SK-N-SH treated with all-trans-retinoic acid at 6 μM for 48 hours (cell line): ENCODE data around the gene METTL26.

ENCODE experiments used
- ATAC-seq: fragments of 200-7000 bp; cut with Tn5 transposase; 3 replicates; pipeline ENCODE4 v1.9.1; 2020; ENCODE audit warnings: mild to moderate bottlenecking, moderate library complexity
- ARNTL ChIP-seq: fragments of 450-650 bp; formaldehyde crosslinking; IDR thresholded peaks from 2 replicates; pipeline ENCODE4 v1.5.0; 2020; ENCODE audit warnings: low read depth, mild to moderate bottlenecking, moderate library complexity, borderline replicate concordance
- BACH2 ChIP-seq: fragments of 250-450 bp; sonication (Bioruptor Pico); IDR thresholded peaks from 2 replicates; pipeline ENCODE4 v1.9.0; 2021; ENCODE audit warnings: mild to moderate bottlenecking, borderline replicate concordance
- CSDC2 ChIP-seq: fragments of 250-450 bp; sonication (Bioruptor Pico); IDR thresholded peaks from 2 replicates; pipeline ENCODE4 v1.5.0; 2020; ENCODE audit warnings: mild to moderate bottlenecking, moderate library complexity
- ESRRG ChIP-seq: fragments of 250-450 bp; sonication (Bioruptor Pico); IDR thresholded peaks from 2 replicates; pipeline ENCODE4 v1.6.1; 2021; ENCODE audit warnings: mild to moderate bottlenecking
- GLIS3 ChIP-seq: fragments of 250-450 bp; sonication (Bioruptor Pico); IDR thresholded peaks from 2 replicates; pipeline ENCODE4 v1.5.0; 2020; ENCODE audit warnings: mild to moderate bottlenecking, moderate library complexity
- ISL1 ChIP-seq: fragments of 250-450 bp; sonication (Bioruptor Pico); IDR thresholded peaks from 2 replicates; pipeline ENCODE4 v2.1.2; 2022; ENCODE audit warnings: mild to moderate bottlenecking, moderate library complexity
- PPARA ChIP-seq: fragments of 250-450 bp; sonication (Bioruptor Pico); IDR thresholded peaks from 2 replicates; pipeline ENCODE4 v1.5.0; 2020; ENCODE audit warnings: mild to moderate bottlenecking, borderline replicate concordance
- RARB ChIP-seq: fragments of 250-450 bp; sonication (Bioruptor Pico); IDR thresholded peaks from 2 replicates; pipeline ENCODE4 v1.8.0; 2021; ENCODE audit warnings: mild to moderate bottlenecking, moderate library complexity
- SNAI2 ChIP-seq: fragments of 250-450 bp; sonication (Bioruptor Pico); IDR thresholded peaks from 2 replicates; pipeline ENCODE4 v1.5.0; 2020; ENCODE audit warnings: mild to moderate bottlenecking, moderate library complexity
- TOX ChIP-seq: fragments of 250-450 bp; sonication (Bioruptor Pico); IDR thresholded peaks from 2 replicates; pipeline ENCODE4 v1.8.0; 2021; ENCODE audit warnings: mild to moderate bottlenecking, moderate library complexity, borderline replicate concordance
- ZC3H10 ChIP-seq: fragments of 250-450 bp; sonication (Bioruptor Pico); IDR thresholded peaks from 2 replicates; pipeline ENCODE4 v1.5.1; 2021; ENCODE audit warnings: mild to moderate bottlenecking, moderate library complexity
- ZFP3 ChIP-seq: fragments of 250-450 bp; sonication (Bioruptor Pico); IDR thresholded peaks from 2 replicates; pipeline ENCODE4 v1.5.0; 2020; ENCODE audit warnings: mild to moderate bottlenecking, moderate library complexity
- ZFP30 ChIP-seq: fragments of 450-650 bp; formaldehyde crosslinking; IDR thresholded peaks from 2 replicates; pipeline ENCODE4 v1.5.0; 2022; ENCODE audit warnings: mild to moderate bottlenecking, moderate library complexity
- ZNF565 ChIP-seq: fragments of 450-650 bp; formaldehyde crosslinking; conservative IDR thresholded peaks from 2 replicates; pipeline ENCODE4 v1.5.0; 2020; ENCODE audit warnings: low read depth, mild to moderate bottlenecking, moderate library complexity
- ZNF70 ChIP-seq: fragments of 450-650 bp; formaldehyde crosslinking; IDR thresholded peaks from 2 replicates; pipeline ENCODE4 v1.5.0; 2020; ENCODE audit warnings: mild to moderate bottlenecking, moderate library complexity
- TF ChIP-seq, protein P1 (sequence below): fragments of 250-450 bp; sonication (Bioruptor Pico); IDR thresholded peaks from 2 replicates; pipeline ENCODE4 v1.8.0; 2021; ENCODE audit warnings: low read depth, mild to moderate bottlenecking, moderate library complexity, borderline replicate concordance
- TF ChIP-seq, protein P2 (sequence below): fragments of 250-450 bp; sonication (Bioruptor Pico); IDR thresholded peaks from 2 replicates; pipeline ENCODE4 v1.5.1; 2020; ENCODE audit warnings: low read depth, mild to moderate bottlenecking, moderate library complexity
- TF ChIP-seq, protein P3 (sequence below): fragments of 250-450 bp; sonication (Bioruptor Pico); IDR thresholded peaks from 2 replicates; pipeline ENCODE4 v1.5.1; 2021; ENCODE audit warnings: mild to moderate bottlenecking, moderate library complexity
- TF ChIP-seq, protein P4 (sequence below): fragments of 250-450 bp; sonication (Bioruptor Pico); IDR thresholded peaks from 2 replicates; pipeline ENCODE4 v1.5.0; 2020; ENCODE audit warnings: mild to moderate bottlenecking, moderate library complexity
- TF ChIP-seq, protein P5 (sequence below): fragments of 250-450 bp; sonication (Bioruptor Pico); IDR thresholded peaks from 2 replicates; pipeline ENCODE4 v1.8.0; 2020; ENCODE audit warnings: mild to moderate bottlenecking, moderate library complexity, borderline replicate concordance

Gene METTL26

DNA sequence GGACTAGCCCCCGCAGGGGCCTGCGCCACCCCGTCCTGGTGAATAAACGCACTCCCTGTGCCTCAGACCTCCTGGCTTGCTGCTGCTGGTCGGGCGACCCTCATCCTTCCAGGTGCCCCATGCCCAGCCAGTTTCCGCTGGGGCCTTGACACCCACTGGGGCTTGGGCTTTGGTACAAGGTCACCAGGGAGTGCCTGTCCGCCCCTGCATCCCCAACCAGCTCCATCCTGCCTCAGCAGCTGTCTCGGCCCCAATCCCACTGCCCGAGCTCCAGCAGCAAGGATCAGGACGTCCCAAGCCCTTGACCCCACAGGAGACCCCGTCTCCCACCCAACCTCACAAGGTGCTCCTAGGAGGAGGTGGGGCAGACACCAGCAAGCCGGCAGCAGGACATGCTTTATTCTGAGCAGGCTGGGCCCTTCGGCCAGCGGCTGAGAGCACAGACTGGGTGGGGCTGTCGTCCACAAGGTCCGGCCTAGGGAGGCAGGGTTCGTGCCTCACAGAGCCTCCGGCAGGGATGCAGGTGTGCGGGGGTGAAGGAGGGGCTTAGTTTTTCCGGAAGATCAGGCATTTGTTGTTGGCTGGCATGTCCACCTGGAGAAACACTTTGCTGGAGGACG is 1.9 kb downstream of the METTL26 start:
- no peak for ATAC-seq
- TF ChIP-seq, protein P1, sequence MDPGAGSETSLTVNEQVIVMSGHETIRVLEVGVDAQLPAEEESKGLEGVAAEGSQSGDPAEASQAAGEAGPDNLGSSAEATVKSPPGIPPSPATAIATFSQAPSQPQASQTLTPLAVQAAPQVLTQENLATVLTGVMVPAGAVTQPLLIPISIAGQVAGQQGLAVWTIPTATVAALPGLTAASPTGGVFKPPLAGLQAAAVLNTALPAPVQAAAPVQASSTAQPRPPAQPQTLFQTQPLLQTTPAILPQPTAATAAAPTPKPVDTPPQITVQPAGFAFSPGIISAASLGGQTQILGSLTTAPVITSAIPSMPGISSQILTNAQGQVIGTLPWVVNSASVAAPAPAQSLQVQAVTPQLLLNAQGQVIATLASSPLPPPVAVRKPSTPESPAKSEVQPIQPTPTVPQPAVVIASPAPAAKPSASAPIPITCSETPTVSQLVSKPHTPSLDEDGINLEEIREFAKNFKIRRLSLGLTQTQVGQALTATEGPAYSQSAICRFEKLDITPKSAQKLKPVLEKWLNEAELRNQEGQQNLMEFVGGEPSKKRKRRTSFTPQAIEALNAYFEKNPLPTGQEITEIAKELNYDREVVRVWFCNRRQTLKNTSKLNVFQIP (CRISPR knock-in tag), result no peak
- TF ChIP-seq ESRRG, result no peak
- no peak for TF ChIP-seq PPARA (CRISPR knock-in tag)
- no peak for TF ChIP-seq CSDC2
- TF ChIP-seq ARNTL (CRISPR knock-in tag), result no peak
- no peak for TF ChIP-seq RARB (CRISPR knock-in tag)
- no peak for TF ChIP-seq ZC3H10 (CRISPR knock-in tag)
- no peak for TF ChIP-seq ISL1 (CRISPR knock-in tag)

DNA sequence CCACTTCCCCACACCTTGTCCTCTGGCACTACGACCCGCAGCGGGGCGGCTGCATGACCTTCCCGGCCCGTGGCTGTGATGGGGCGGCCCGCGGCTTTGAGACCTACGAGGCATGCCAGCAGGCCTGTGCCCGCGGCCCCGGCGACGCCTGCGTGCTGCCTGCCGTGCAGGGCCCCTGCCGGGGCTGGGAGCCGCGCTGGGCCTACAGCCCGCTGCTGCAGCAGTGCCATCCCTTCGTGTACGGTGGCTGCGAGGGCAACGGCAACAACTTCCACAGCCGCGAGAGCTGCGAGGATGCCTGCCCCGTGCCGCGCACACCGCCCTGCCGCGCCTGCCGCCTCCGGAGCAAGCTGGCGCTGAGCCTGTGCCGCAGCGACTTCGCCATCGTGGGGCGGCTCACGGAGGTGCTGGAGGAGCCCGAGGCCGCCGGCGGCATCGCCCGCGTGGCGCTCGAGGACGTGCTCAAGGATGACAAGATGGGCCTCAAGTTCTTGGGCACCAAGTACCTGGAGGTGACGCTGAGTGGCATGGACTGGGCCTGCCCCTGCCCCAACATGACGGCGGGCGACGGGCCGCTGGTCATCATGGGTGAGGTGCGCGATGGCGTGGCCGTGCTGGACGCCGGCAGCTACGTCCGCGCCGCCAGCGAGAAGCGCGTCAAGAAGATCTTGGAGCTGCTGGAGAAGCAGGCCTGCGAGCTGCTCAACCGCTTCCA is 2.6 kb downstream of the METTL26 start:
- ATAC-seq, result no peak
- TF ChIP-seq, protein P2, sequence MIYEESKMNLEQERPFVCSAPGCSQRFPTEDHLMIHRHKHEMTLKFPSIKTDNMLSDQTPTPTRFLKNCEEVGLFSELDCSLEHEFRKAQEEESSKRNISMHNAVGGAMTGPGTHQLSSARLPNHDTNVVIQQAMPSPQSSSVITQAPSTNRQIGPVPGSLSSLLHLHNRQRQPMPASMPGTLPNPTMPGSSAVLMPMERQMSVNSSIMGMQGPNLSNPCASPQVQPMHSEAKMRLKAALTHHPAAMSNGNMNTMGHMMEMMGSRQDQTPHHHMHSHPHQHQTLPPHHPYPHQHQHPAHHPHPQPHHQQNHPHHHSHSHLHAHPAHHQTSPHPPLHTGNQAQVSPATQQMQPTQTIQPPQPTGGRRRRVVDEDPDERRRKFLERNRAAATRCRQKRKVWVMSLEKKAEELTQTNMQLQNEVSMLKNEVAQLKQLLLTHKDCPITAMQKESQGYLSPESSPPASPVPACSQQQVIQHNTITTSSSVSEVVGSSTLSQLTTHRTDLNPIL (CRISPR knock-in tag), result no peak
- no peak for TF ChIP-seq GLIS3 (CRISPR knock-in tag)
- TF ChIP-seq ESRRG, result no peak
- no peak for TF ChIP-seq ARNTL (CRISPR knock-in tag)
- TF ChIP-seq, protein P3, sequence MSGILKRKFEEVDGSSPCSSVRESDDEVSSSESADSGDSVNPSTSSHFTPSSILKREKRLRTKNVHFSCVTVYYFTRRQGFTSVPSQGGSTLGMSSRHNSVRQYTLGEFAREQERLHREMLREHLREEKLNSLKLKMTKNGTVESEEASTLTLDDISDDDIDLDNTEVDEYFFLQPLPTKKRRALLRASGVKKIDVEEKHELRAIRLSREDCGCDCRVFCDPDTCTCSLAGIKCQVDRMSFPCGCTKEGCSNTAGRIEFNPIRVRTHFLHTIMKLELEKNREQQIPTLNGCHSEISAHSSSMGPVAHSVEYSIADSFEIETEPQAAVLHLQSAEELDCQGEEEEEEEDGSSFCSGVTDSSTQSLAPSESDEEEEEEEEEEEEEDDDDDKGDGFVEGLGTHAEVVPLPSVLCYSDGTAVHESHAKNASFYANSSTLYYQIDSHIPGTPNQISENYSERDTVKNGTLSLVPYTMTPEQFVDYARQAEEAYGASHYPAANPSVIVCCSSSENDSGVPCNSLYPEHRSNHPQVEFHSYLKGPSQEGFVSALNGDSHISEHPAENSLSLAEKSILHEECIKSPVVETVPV (CRISPR knock-in tag), result no peak
- TF ChIP-seq ISL1 (CRISPR knock-in tag), result no peak
- TF ChIP-seq ZFP30 (CRISPR knock-in tag), result no peak
- TF ChIP-seq, protein P1 (CRISPR knock-in tag), result no peak
- TF ChIP-seq BACH2, result no peak
- TF ChIP-seq RARB (CRISPR knock-in tag), result no peak
- TF ChIP-seq ZFP3 (CRISPR knock-in tag), result no peak
- TF ChIP-seq ZC3H10 (CRISPR knock-in tag), result no peak
- TF ChIP-seq, protein P4, sequence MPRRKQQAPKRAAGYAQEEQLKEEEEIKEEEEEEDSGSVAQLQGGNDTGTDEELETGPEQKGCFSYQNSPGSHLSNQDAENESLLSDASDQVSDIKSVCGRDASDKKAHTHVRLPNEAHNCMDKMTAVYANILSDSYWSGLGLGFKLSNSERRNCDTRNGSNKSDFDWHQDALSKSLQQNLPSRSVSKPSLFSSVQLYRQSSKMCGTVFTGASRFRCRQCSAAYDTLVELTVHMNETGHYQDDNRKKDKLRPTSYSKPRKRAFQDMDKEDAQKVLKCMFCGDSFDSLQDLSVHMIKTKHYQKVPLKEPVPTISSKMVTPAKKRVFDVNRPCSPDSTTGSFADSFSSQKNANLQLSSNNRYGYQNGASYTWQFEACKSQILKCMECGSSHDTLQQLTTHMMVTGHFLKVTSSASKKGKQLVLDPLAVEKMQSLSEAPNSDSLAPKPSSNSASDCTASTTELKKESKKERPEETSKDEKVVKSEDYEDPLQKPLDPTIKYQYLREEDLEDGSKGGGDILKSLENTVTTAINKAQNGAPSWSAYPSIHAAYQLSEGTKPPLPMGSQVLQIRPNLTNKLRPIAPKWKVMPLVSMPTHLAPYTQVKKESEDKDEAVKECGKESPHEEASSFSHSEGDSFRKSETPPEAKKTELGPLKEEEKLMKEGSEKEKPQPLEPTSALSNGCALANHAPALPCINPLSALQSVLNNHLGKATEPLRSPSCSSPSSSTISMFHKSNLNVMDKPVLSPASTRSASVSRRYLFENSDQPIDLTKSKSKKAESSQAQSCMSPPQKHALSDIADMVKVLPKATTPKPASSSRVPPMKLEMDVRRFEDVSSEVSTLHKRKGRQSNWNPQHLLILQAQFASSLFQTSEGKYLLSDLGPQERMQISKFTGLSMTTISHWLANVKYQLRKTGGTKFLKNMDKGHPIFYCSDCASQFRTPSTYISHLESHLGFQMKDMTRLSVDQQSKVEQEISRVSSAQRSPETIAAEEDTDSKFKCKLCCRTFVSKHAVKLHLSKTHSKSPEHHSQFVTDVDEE (CRISPR knock-in tag), result no peak

DNA sequence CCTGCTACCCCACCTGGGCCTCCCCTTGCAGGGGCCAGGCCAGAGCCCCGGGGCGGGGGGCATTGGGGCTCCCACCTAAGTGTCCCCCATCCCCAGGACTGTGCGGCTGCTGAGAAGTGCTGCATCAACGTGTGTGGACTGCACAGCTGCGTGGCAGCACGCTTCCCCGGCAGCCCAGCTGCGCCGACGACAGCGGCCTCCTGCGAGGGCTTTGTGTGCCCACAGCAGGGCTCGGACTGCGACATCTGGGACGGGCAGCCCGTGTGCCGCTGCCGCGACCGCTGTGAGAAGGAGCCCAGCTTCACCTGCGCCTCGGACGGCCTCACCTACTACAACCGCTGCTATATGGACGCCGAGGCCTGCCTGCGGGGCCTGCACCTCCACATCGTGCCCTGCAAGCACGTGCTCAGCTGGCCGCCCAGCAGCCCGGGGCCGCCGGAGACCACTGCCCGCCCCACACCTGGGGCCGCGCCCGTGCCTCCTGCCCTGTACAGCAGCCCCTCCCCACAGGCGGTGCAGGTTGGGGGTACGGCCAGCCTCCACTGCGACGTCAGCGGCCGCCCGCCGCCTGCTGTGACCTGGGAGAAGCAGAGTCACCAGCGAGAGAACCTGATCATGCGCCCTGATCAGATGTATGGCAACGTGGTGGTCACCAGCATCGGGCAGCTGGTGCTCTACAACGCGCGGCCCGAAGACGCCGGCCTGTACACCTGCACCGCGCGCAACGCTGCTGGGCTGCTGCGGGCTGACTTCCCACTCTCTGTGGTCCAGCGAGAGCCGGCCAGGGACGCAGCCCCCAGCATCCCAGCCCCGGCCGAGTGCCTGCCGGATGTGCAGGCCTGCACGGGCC is 3.4 kb downstream of the METTL26 start:
- no peak for ATAC-seq
- TF ChIP-seq SNAI2 (CRISPR knock-in tag) (no peak), TOX (CRISPR knock-in tag) (no peak), ZFP3 (CRISPR knock-in tag) (no peak), ZNF70 (CRISPR knock-in tag) (no peak), PPARA (CRISPR knock-in tag) (no peak), ZNF565 (CRISPR knock-in tag) (no peak), ZC3H10 (CRISPR knock-in tag) (no peak)
- TF ChIP-seq, protein P2 (CRISPR knock-in tag), result no peak
- TF ChIP-seq, protein P5, sequence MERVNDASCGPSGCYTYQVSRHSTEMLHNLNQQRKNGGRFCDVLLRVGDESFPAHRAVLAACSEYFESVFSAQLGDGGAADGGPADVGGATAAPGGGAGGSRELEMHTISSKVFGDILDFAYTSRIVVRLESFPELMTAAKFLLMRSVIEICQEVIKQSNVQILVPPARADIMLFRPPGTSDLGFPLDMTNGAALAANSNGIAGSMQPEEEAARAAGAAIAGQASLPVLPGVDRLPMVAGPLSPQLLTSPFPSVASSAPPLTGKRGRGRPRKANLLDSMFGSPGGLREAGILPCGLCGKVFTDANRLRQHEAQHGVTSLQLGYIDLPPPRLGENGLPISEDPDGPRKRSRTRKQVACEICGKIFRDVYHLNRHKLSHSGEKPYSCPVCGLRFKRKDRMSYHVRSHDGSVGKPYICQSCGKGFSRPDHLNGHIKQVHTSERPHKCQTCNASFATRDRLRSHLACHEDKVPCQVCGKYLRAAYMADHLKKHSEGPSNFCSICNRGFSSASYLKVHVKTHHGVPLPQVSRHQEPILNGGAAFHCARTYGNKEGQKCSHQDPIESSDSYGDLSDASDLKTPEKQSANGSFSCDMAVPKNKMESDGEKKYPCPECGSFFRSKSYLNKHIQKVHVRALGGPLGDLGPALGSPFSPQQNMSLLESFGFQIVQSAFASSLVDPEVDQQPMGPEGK (CRISPR knock-in tag), result no peak
- TF ChIP-seq, all 23 proteins: peak for 0
